Spleen (tissue), 11 donors: ENCODE results near the gene C9orf72. TPM values are rescaled to one million over a fixed set of nuclear protein-coding genes. Genes with fewer than 3 reads are reported as not detected.
A peak's percentile ranks its signal among the peaks of the same experiment; 100 is the strongest.

Experiments
- DNase-seq: peaks from one replicate; pipeline ENCODE4 v3.0.0-alpha.2; 2020
- H3K27ac ChIP-seq, 8 donors: fragments of 200-600 bp; sonication (generic) in 7 of 8; 1 replicate in 4 of 8; 2 replicates in 4 of 8; pipeline versions ENCODE4 v1.5.0 to v1.8.0; 2016 to 2021; ENCODE audit warnings: inconsistent platforms in 4 of 8, mild to moderate bottlenecking in 4 of 8, moderate library complexity in 1 of 8
- H3K27me3 ChIP-seq, 7 donors: fragments of 200-600 bp; sonication (generic) in 6 of 7; replicated peaks in 1 of 7; 1 replicate in 4 of 7; 2 replicates in 3 of 7; pipeline versions ENCODE4 v1.5.0 to v1.8.0; 2016 to 2021; ENCODE audit warnings: inconsistent platforms in 3 of 7, mild to moderate bottlenecking in 1 of 7
- H3K36me3 ChIP-seq, 6 donors: fragments of 200-600 bp; sonication (generic) in 5 of 6; 1 replicate in 4 of 6; 2 replicates in 2 of 6; pipeline versions ENCODE4 v1.5.0 to v1.8.0; 2016 to 2021; ENCODE audit warnings: inconsistent platforms in 2 of 6
- H3K4me1 ChIP-seq, 6 donors: fragments of 200-600 bp; sonication (generic) in 5 of 6; 1 replicate in 3 of 6; 2 replicates in 3 of 6; pipeline versions ENCODE4 v1.5.0 to v1.8.0; 2016 to 2021; ENCODE audit warnings: inconsistent platforms in 3 of 6
- H3K4me3 ChIP-seq, 8 donors: fragments of 200-600 bp; sonication (generic) in 7 of 8; 1 replicate in 4 of 8; 2 replicates in 4 of 8; pipeline versions ENCODE4 v1.5.0 to v1.8.0; 2016 to 2021; ENCODE audit warnings: inconsistent platforms in 4 of 8, mild to moderate bottlenecking in 4 of 8, moderate library complexity in 2 of 8
- H3K9me3 ChIP-seq, 8 donors: fragments of 200-600 bp; sonication (generic) in 7 of 8; 1 replicate in 4 of 8; 2 replicates in 4 of 8; pipeline versions ENCODE4 v1.5.0 to v1.8.0; 2016 to 2021; ENCODE audit warnings: inconsistent platforms in 4 of 8
- CTCF ChIP-seq, 11 experiments: fragments of 200-600 bp in 7 of 11; fragments of 450-650 bp in 4 of 11; sonication (generic) in 4 of 11; IDR thresholded peaks in 8 of 11; conservative IDR thresholded peaks in 3 of 11; 1 replicate in 7 of 11; 2 replicates in 4 of 11; pipeline versions ENCODE4 v1.4.0 to v1.8.0; 2016 to 2021; ENCODE audit warnings: antibody characterized with exemption in 11 of 11, inconsistent platforms in 4 of 11, mild to moderate bottlenecking in 1 of 11
- POLR2A ChIP-seq, 3 donors: fragments of 450-650 bp; IDR thresholded peaks; one replicate each; pipeline ENCODE4 v1.5.1; 2017; ENCODE audit warnings: antibody characterized with exemption in 3 of 3, mild to moderate bottlenecking in 1 of 3
- POLR2AphosphoS5 ChIP-seq, 3 donors: sonication (generic); formaldehyde crosslinking; IDR thresholded peaks; one replicate each; pipeline ENCODE4 v1.5.1; 2017; ENCODE audit warnings: antibody characterized with exemption in 3 of 3
- WGBS, 5 donors: extraction: QIAGEN DNeasy Blood & Tissue Kit in 3 of 5; methylation state at CpG; one replicate each; pipeline versions ENCODE4 v1.1.5 to v1.1.7; 2013 to 2018; 5-methylcytosine and 5-hydroxymethylcytosine counted together
- intact Hi-C: fragments of 100-400 bp; cut with DNase I; formaldehyde crosslinking; loops from one replicate; pipeline ENCODE4 v1.15.0; 2023; ENCODE audit warnings: low total_unique reads
- polyA plus RNA-seq, 3 donors: library from polyadenylated mRNA; stranded (reverse); fragments of 200-250 nt; gene quantifications; one replicate each; pipeline ENCODE4 v1.2.1, GENCODE V29; 2013
- total RNA-seq, 7 donors: library from RNA; depleted of rRNA in 3 of 7; stranded (reverse); fragments of >200 nt in 3 of 7; fragmentation: NEBNext Ultra II Directional in 4 of 7; extraction: Animal tissue kit (Norgen Biotek cat#: 25700) in 4 of 7; gene quantifications; one replicate each; pipeline versions ENCODE4 v1.1.0 to v1.2.1, GENCODE V29; 2016 to 2021
- donor health status: healthy with polysubstance abuse.
- donor health status: DM: no; HTN: no; CAD: no; lungs with moderate emphysema.
- donor health status: DM: no; HTN: no; CAD: no.
- donor health status: Bipolar disorder and iron deficiency.
- donor health status: healthy.
- donor health status: DM: no; HTN: no; CAD: no.
- donor health status: DM: yes; HTN: yes; CAD: no.

Gene C9orf72
- total and polyA plus RNA-seq, 10 donors, result 10.1 to 88.5 (median 39.7) TPM

DNA sequence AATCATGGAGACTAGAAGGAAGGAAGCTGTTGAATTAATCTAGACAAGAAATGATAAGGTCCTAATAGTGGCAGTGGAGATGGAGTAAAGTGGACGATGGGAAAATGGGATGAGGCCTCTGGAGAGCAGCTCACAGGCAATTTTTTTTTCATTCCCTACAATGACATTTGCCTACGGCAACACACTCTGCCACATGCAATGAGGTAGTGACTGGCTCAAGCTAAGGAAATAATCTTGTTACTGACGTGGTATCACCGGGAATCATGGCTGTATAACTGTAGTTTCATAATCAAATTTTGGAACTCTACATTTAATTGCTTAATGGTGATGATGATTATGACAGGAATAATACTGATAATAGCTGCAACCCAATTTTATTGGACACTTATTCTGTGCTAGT lies 31.5 kb downstream of the C9orf72 start:
- 49 to 94% (median 72%) methylated on average over 4 of the region's 4 CpGs for WGBS, 5 donors
- Histone ChIP-seq H3K36me3 (peaks cover 0 to 62% (median 7%) of the 10 kb centered on the region in 6 donors), H3K27ac (no peak overlapping the region), H3K4me1 (peaks cover 0 to 22% (median 8%) of the 10 kb centered on the region in 6 donors), H3K9me3 (no peaks in the 10 kb centered on the region), H3K27me3 (no peaks in the 10 kb centered on the region), H3K4me3 (no peak overlapping the region)
- intact Hi-C loops, result no loop called here
- no peak for DNase-seq
- no peak for TF ChIP-seq POLR2AphosphoS5 (IDR thresholded peaks at IDR 0.05)
- no peak for TF ChIP-seq POLR2A (IDR thresholded peaks at IDR 0.05)
- TF ChIP-seq CTCF (IDR thresholded peaks at IDR 0.05 in 8 of 11, conservative IDR thresholded peaks at IDR 0.05 in 3 of 11), result no peak

- intact Hi-C loops, result no loop called here
- H3K4me3 ChIP-seq, result no peak overlapping the region
- WGBS, 5 donors, result 56 to 80% (median 76%) methylated on average over 1 of the region's 1 CpG
- no peaks in the 10 kb centered on the region for H3K9me3 ChIP-seq
- no peak for DNase-seq
- peak overlapping the region in 4 of 8 donors; percentile 34 to 60 (median 40) for H3K27ac ChIP-seq
- H3K4me1 ChIP-seq, result peaks cover 0 to 22% (median 8%) of the 10 kb centered on the region in 6 donors
- H3K27me3 ChIP-seq, result no peaks in the 10 kb centered on the region
- TF ChIP-seq CTCF (IDR thresholded peaks at IDR 0.05 in 8 of 11, conservative IDR thresholded peaks at IDR 0.05 in 3 of 11), result no peak
- TF ChIP-seq POLR2A (IDR thresholded peaks at IDR 0.05), result no peak
- TF ChIP-seq POLR2AphosphoS5 (IDR thresholded peaks at IDR 0.05), result no peak
- peaks cover 0 to 60% (median 7%) of the 10 kb centered on the region in 6 donors for H3K36me3 ChIP-seq
Measured at GRCh38 chr9:27540502-27540901, 32.8 kb downstream of the C9orf72 start.

- DNase-seq, result no peak
- Histone ChIP-seq H3K4me1 (peaks cover 0 to 26% (median 10%) of the 10 kb centered on the region in 6 donors), H3K27ac (peak overlapping the region in 6 of 8 donors; percentile 17 to 60 (median 40)), H3K36me3 (peaks cover 0 to 55% (median 5%) of the 10 kb centered on the region in 6 donors), H3K9me3 (no peaks in the 10 kb centered on the region), H3K27me3 (no peaks in the 10 kb centered on the region), H3K4me3 (no peak overlapping the region)
- intact Hi-C loops, result no loop called here
- no peak for TF ChIP-seq CTCF (IDR thresholded peaks at IDR 0.05 in 8 of 11, conservative IDR thresholded peaks at IDR 0.05 in 3 of 11)
- no peak for TF ChIP-seq POLR2A (IDR thresholded peaks at IDR 0.05)
- TF ChIP-seq POLR2AphosphoS5 (IDR thresholded peaks at IDR 0.05), result no peak
- WGBS, 5 donors, result 73 to 85% (median 74%) methylated on average over 5 of the region's 5 CpGs
Measured at GRCh38 chr9:27539479-27540441, 33.5 kb downstream of the C9orf72 start.

DNA sequence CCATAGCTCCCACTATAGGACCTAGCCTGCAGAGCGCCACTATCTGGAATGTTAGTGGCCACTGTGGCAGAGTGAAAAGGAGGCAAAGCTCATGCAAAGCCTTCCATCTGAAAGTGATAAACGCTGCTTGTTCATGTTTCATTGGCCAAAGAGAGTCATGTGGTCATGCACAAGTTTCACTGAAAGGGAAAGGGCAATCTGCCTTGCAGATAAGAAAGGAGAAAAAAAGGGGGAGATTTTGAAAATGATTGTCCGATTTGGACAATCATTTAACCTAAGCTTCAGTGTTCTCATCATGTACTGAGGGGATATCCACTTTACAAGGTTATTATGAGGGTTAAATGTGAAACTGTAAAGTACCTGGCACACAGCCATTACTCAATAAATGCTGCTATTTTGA lies 34.6 kb downstream of the C9orf72 start:
- WGBS, 5 donors, result 72 to 89% (median 82%) methylated on average over 3 of the region's 3 CpGs
- intact Hi-C loops, result no loop called here
- no peak for DNase-seq
- TF ChIP-seq POLR2A (IDR thresholded peaks at IDR 0.05), result no peak
- Histone ChIP-seq H3K27ac (peak overlapping the region in 2 of 8 donors; percentile 29 to 60), H3K9me3 (no peaks in the 10 kb centered on the region), H3K4me1 (peaks cover 0 to 37% (median 15%) of the 10 kb centered on the region in 6 donors), H3K27me3 (no peaks in the 10 kb centered on the region), H3K4me3 (no peak overlapping the region), H3K36me3 (peaks cover 0 to 44% (median 5%) of the 10 kb centered on the region in 6 donors)
